ENCODE results near the gene ATP8A2. TPM values are rescaled to one million over a fixed set of nuclear protein-coding genes. Genes with fewer than 3 reads are reported as not detected.
A peak's percentile ranks its signal among the peaks of the same experiment; 100 is the strongest.

ATP8A2 gene
- total and polyA plus RNA-seq, 9 of the 15 experiments (the other 6 are each of a cell fraction or from before 2014, with no cell fraction given), result under 0.01 to 0.33 (median 0.06) TPM; not detected in 4

DNA sequence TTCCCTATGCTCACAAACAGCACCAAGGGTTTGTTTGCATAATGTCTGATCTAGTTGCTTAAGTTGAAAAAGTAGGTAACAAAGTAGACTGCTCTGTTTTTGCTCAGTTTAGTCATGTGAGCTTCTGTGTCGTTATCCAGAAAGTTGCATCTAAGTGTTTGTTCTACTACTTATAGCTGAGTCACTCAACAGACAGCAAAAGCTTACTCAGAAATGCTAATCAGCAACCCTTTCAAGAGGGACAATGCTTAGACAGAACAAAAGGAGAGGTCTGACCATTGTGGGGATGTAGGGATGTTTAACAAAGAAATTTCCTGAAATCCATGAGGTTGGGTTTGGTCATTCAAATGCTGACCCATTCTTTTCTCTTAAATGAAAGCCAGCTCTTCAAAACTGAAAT is 106.4 kb downstream of the ATP8A2 start:
- intact Hi-C loops (cut with micrococcal nuclease), result no loop called here
- Histone ChIP-seq H3K79me2 (ENCODE audit: control insufficient read depth, insufficient read depth, low read length) (no peaks in the 10 kb centered on the region), H3K27ac (ENCODE audit: extremely low read depth, low read depth, low read length) (no peak overlapping the region), H2AFZ (ENCODE audit: low read depth, low read length) (no peak overlapping the region), H3K4me3 (no peak overlapping the region), H3K9me1 (ENCODE audit: control insufficient read depth, insufficient read depth, low read length) (no peaks in the 10 kb centered on the region), H3K4me2 (ENCODE audit: insufficient read depth, low read length) (no peak overlapping the region), H4K20me1 (replicated peaks; ENCODE audit: control insufficient read depth, insufficient read depth, low read length) (no peaks in the 10 kb centered on the region), H3K36me3 (ENCODE audit: control insufficient read depth, insufficient read depth, low read length) (no peaks in the 10 kb centered on the region), H3K9me3 (replicated peaks; ENCODE audit: control insufficient read depth, insufficient read depth, low read depth, low read length) (no peaks in the 10 kb centered on the region), H3K4me1 (replicated peaks in 1 of 2; ENCODE audit: control insufficient read depth in 2 of 2, insufficient read depth in 2 of 2, low read length in 2 of 2) (no peaks in the 10 kb centered on the region), H3K27me3 (ENCODE audit: control insufficient read depth in 2 of 2, insufficient read depth in 2 of 2, low read length in 2 of 2) (peaks cover 0 to 4% of the 10 kb centered on the region in 2 experiments; a peak in 2 of 5 replicates), H3K9ac (ENCODE audit: insufficient read depth in 1 of 2, low read depth in 2 of 2, low read length in 2 of 2) (no peak overlapping the region)
- POLR2A ChIA-PET, result no interaction called here
- ATAC-seq, result 0 out of 3 replicates have a peak, but pooled peaks have one; percentile 26
- peak in 1 of 4 experiments; percentile 4 for DNase-seq (ENCODE audit: extremely low read depth in 1 of 4, low spot score in 3 of 4)
- CTCF ChIA-PET (ENCODE audit: low intra/inter-chr PET ratio), result no interaction called here
- in situ Hi-C loops (cut with MboI), result no loop called here
- no peak for FAIRE-seq
- no TSS peak for BruUV-seq (replicated peaks)
- 0% methylated on average over 1 of the region's 1 CpG for WGBS (ENCODE audit: insufficient coverage, low coverage, missing lambda C conversion rate)
- peak; percentile 68 for TF ChIP-seq NFE2L1 (tag; IDR thresholded peaks at IDR 0.05; ENCODE audit: borderline replicate concordance, low read depth)
- no peak for TF ChIP-seq PCBP1 (IDR thresholded peaks at IDR 0.05; ENCODE audit: low read depth, low read length, poor library complexity, severe bottlenecking)
- no peak for TF ChIP-seq CBFA2T3 (IDR thresholded peaks at IDR 0.05)
- TF ChIP-seq KAT8 (IDR thresholded peaks at IDR 0.05; ENCODE audit: low read depth), result no peak
- no peak for TF ChIP-seq NUFIP1 (IDR thresholded peaks at IDR 0.05; ENCODE audit: partially characterized antibody)
- TF ChIP-seq, protein P1, sequence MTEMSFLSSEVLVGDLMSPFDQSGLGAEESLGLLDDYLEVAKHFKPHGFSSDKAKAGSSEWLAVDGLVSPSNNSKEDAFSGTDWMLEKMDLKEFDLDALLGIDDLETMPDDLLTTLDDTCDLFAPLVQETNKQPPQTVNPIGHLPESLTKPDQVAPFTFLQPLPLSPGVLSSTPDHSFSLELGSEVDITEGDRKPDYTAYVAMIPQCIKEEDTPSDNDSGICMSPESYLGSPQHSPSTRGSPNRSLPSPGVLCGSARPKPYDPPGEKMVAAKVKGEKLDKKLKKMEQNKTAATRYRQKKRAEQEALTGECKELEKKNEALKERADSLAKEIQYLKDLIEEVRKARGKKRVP (CRISPR knock-in tag; IDR thresholded peaks at IDR 0.05), result no peak
- TF ChIP-seq FOSL1 (tag; conservative IDR thresholded peaks at IDR 0.05), result peak; percentile 42; the same call in 1 of the 2 replicates
- TF ChIP-seq RAD51 (IDR thresholded peaks at IDR 0.05; ENCODE audit: borderline replicate concordance, low read depth), result no peak
- peak; percentile 29; the same call in 1 of the 2 replicates for TF ChIP-seq NFE2 (IDR thresholded peaks at IDR 0.05; ENCODE audit: low read depth)
- TF ChIP-seq JUND (IDR thresholded peaks at IDR 0.05; ENCODE audit: borderline replicate concordance, low read depth, low read length), result 0 out of 2 replicates have a peak, but pooled peaks have one; percentile 4
- no peak for TF ChIP-seq JUND (tag; IDR thresholded peaks at IDR 0.05; ENCODE audit: borderline replicate concordance, low read depth, low read length)
- TF ChIP-seq NR0B1 (IDR thresholded peaks at IDR 0.05; ENCODE audit: partially characterized antibody), result no peak
- peak; percentile 67 for TF ChIP-seq C11orf30 (IDR thresholded peaks at IDR 0.05; ENCODE audit: low read depth)
- 0 out of 2 replicates have a peak, but pooled peaks have one; percentile 36 for TF ChIP-seq BACH1 (tag; IDR thresholded peaks at IDR 0.05)
- peak; percentile 84 for TF ChIP-seq ZNF316 (IDR thresholded peaks at IDR 0.05)
- peak; percentile 23; the same call in 1 of the 2 replicates for TF ChIP-seq BHLHE40 (IDR thresholded peaks at IDR 0.05; ENCODE audit: low read length)
- TF ChIP-seq MAFK (IDR thresholded peaks at IDR 0.05; ENCODE audit: low read length), result peak; percentile 51; the same call in 1 of the 2 replicates
- TF ChIP-seq GATAD2B (IDR thresholded peaks at IDR 0.05; ENCODE audit: borderline replicate concordance), result no peak
- TF ChIP-seq MAFG (tag; conservative IDR thresholded peaks at IDR 0.05), result peak; percentile 95
- no peak for TF ChIP-seq ATF7 (IDR thresholded peaks at IDR 0.05)
- no peak for TF ChIP-seq YBX1 (IDR thresholded peaks at IDR 0.05)
- TF ChIP-seq, protein P2, sequence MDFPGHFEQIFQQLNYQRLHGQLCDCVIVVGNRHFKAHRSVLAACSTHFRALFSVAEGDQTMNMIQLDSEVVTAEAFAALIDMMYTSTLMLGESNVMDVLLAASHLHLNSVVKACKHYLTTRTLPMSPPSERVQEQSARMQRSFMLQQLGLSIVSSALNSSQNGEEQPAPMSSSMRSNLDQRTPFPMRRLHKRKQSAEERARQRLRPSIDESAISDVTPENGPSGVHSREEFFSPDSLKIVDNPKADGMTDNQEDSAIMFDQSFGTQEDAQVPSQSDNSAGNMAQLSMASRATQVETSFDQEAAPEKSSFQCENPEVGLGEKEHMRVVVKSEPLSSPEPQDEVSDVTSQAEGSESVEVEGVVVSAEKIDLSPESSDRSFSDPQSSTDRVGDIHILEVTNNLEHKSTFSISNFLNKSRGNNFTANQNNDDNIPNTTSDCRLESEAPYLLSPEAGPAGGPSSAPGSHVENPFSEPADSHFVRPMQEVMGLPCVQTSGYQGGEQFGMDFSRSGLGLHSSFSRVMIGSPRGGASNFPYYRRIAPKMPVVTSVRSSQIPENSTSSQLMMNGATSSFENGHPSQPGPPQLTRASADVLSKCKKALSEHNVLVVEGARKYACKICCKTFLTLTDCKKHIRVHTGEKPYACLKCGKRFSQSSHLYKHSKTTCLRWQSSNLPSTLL (IDR thresholded peaks at IDR 0.05), result no peak
- TF ChIP-seq ZNF445 (CRISPR knock-in tag; IDR thresholded peaks at IDR 0.05; ENCODE audit: low read depth), result no peak

Data from K562 (cell line).